Large intestine (tissue), 3 donors: ENCODE results near the gene MAMSTR. TPM values are rescaled to one million over a fixed set of nuclear protein-coding genes. Genes with fewer than 3 reads are reported as not detected.
A peak's percentile ranks its signal among the peaks of the same experiment; 100 is the strongest.
"Not testable (repeated sequence)": the region's sequence is repeated elsewhere in the genome, so short reads cannot be mapped to it uniquely, and the experiment has no call there.

Source experiments
- DNase-seq, 2 donors: peaks; one replicate each; pipeline versions ENCODE4 v3.0.0 to v3.0.0-alpha.2; 2013
- H3K27ac ChIP-seq: one replicate; pipeline ENCODE4 v1.5.1; 2013; ENCODE audit warnings: low read length
- H3K27me3 ChIP-seq: 2 replicates; pipeline ENCODE4 v1.6.1; 2013; ENCODE audit warnings: low read length; ENCODE audit not compliant: control insufficient read depth, insufficient read depth
- H3K36me3 ChIP-seq: 2 replicates; pipeline ENCODE4 v1.6.1; 2013; ENCODE audit warnings: low read length; ENCODE audit not compliant: control insufficient read depth, insufficient read depth
- H3K4me1 ChIP-seq: one replicate; pipeline ENCODE4 v1.6.1; 2013; ENCODE audit warnings: low read length; ENCODE audit not compliant: control insufficient read depth, insufficient read depth
- H3K4me3 ChIP-seq: one replicate; pipeline ENCODE4 v1.5.1; 2013; ENCODE audit warnings: low read length
- H3K9me3 ChIP-seq: one replicate; pipeline ENCODE4 v1.6.1; 2013; ENCODE audit warnings: mild to moderate bottlenecking, low read depth, low read length, moderate library complexity; ENCODE audit not compliant: control insufficient read depth
- WGBS: methylation state at CpG from one replicate; pipeline ENCODE4 v1.1.5; 2013; ENCODE audit warnings: low lambda C conversion rate; ENCODE audit not compliant: insufficient coverage; 5-methylcytosine and 5-hydroxymethylcytosine counted together
- polyA plus RNA-seq: library from polyadenylated mRNA; unstranded; fragments of 120-200 nt; gene quantifications from one replicate; pipeline ENCODE4 v1.2.1, GENCODE V29; 2013

MAMSTR gene
- polyA plus RNA-seq, 1 donor = 4.1 TPM

- Histone ChIP-seq H3K4me3 (no peak overlapping the region), H3K27me3 (no peaks in the 10 kb centered on the region), H3K9me3 (peaks cover 15% of the 10 kb centered on the region), H3K4me1 (peaks cover 8% of the 10 kb centered on the region), H3K27ac (no peak overlapping the region), H3K36me3 (peaks cover 28% of the 10 kb centered on the region)
- no peak for DNase-seq
- no CpG with 5 or more reads among the region's 13 CpGs for WGBS
Measured at GRCh38 chr19:48702701-48703100, 16.8 kb downstream of the MAMSTR start.

GRCh38 chr19:48698046-48698445 is 21.5 kb downstream of the MAMSTR start:
- DNase-seq = peak in 1 of 2 donors; percentile 32

GRCh38 chr19:48696353-48697010 is 23.0 kb downstream of the MAMSTR start:
- Histone ChIP-seq H3K4me3 (peak overlapping the region; percentile 71), H3K4me1 (peaks cover 19% of the 10 kb centered on the region), H3K27me3 (peaks cover 9% of the 10 kb centered on the region), H3K27ac (peak overlapping the region; percentile 97), H3K36me3 (peaks cover 6% of the 10 kb centered on the region), H3K9me3 (peaks cover 8% of the 10 kb centered on the region)
- no CpG with 5 or more reads among the region's 34 CpGs for WGBS
- DNase-seq = peak in 1 of 2 donors; percentile 62

More at GRCh38 chr19:48698046-48698445, 21.5 kb downstream of the MAMSTR start:
- Histone ChIP-seq H3K27ac (no peak overlapping the region), H3K36me3 (peaks cover 15% of the 10 kb centered on the region), H3K4me1 (peaks cover 19% of the 10 kb centered on the region), H3K9me3 (peaks cover 12% of the 10 kb centered on the region), H3K4me3 (peak overlapping the region; percentile 5), H3K27me3 (peaks cover 9% of the 10 kb centered on the region)
- WGBS = 0% methylated on average over 1 of the region's 4 CpGs

- WGBS = no CpG with 5 or more reads among the region's 16 CpGs
- Histone ChIP-seq H3K9me3 (peaks cover 8% of the 10 kb centered on the region), H3K27ac (peak within 1 kb of the TSS; percentile 97), H3K4me3 (peak within 1 kb of the TSS; percentile 71), H3K36me3 (peaks cover 2% of the 10 kb centered on the region), H3K27me3 (peaks cover 9% of the 10 kb centered on the region), H3K4me1 (peaks cover 19% of the 10 kb centered on the region)
- peak; percentile 96 to 97 for DNase-seq
Measured at GRCh38 chr19:48695743-48696352, 23.7 kb downstream of the MAMSTR start, which contains the start of gene FUT2. FUT2 (plus strand) TSS chr19:48695971; CDS start chr19:48702957, 6,986 bp downstream.

GRCh38 chr19:48693629-48694028 is 25.9 kb downstream of the MAMSTR start:
- H3K9me3 ChIP-seq, DNase-seq, H3K36me3 ChIP-seq, H3K27me3 ChIP-seq, H3K4me3 ChIP-seq, H3K27ac ChIP-seq: not testable (repeated sequence)
- WGBS = no CpG with 5 or more reads among the region's 9 CpGs
- peaks cover 19% of the 10 kb centered on the region for H3K4me1 ChIP-seq

- WGBS = no CpG with 5 or more reads among the region's 7 CpGs
- H3K27ac ChIP-seq = no peak overlapping the region
- H3K4me1 ChIP-seq = peaks cover 36% of the 10 kb centered on the region
- no peaks in the 10 kb centered on the region for H3K27me3 ChIP-seq
- no peaks in the 10 kb centered on the region for H3K36me3 ChIP-seq
- peaks cover 8% of the 10 kb centered on the region for H3K9me3 ChIP-seq
- no peak overlapping the region for H3K4me3 ChIP-seq
- no peak for DNase-seq
Measured at GRCh38 chr19:48689449-48689848, 30.1 kb downstream of the MAMSTR start.

- Histone ChIP-seq H3K36me3 (no peaks in the 10 kb centered on the region), H3K4me1 (peaks cover 39% of the 10 kb centered on the region), H3K27me3 (no peaks in the 10 kb centered on the region), H3K4me3 (no peak overlapping the region), H3K27ac (peak overlapping the region; percentile 91), H3K9me3 (no peaks in the 10 kb centered on the region)
- DNase-seq = peak; percentile 56 to 82
- WGBS = no CpG with 5 or more reads among the region's 3 CpGs
Measured at GRCh38 chr19:48687776-48688175, 31.7 kb downstream of the MAMSTR start.

GRCh38 chr19:48686637-48687036 is 32.9 kb downstream of the MAMSTR start:
- not testable (repeated sequence) for H3K36me3 ChIP-seq, H3K27me3 ChIP-seq, H3K4me3 ChIP-seq, H3K9me3 ChIP-seq, DNase-seq
- no CpG with 5 or more reads among the region's 7 CpGs for WGBS
- peaks cover 39% of the 10 kb centered on the region for H3K4me1 ChIP-seq
- peak overlapping the region; percentile 91 for H3K27ac ChIP-seq

GRCh38 chr19:48686088-48686487 is 33.4 kb downstream of the MAMSTR start:
- peaks cover 39% of the 10 kb centered on the region for H3K4me1 ChIP-seq
- H3K27ac ChIP-seq = no peak overlapping the region
- WGBS = 90% methylated on average over 2 of the region's 3 CpGs
- no peaks in the 10 kb centered on the region for H3K9me3 ChIP-seq
- H3K4me3 ChIP-seq = no peak overlapping the region
- no peak for DNase-seq
- H3K27me3 ChIP-seq = no peaks in the 10 kb centered on the region
- no peaks in the 10 kb centered on the region for H3K36me3 ChIP-seq

- DNase-seq = peak; percentile 42 to 67
- peak overlapping the region; percentile 42 for H3K27ac ChIP-seq
- no peaks in the 10 kb centered on the region for H3K36me3 ChIP-seq
- no peaks in the 10 kb centered on the region for H3K27me3 ChIP-seq
- no peak overlapping the region for H3K4me3 ChIP-seq
- peaks cover 39% of the 10 kb centered on the region for H3K4me1 ChIP-seq
- peaks cover 1% of the 10 kb centered on the region for H3K9me3 ChIP-seq
- no CpG with 5 or more reads among the region's 9 CpGs for WGBS
Measured at GRCh38 chr19:48685583-48685982, 33.9 kb downstream of the MAMSTR start.
